SK-N-SH (cell line): Measurements from ENCODE around the gene ARHGAP6. TPM values are rescaled to one million over a fixed set of nuclear protein-coding genes. Genes with fewer than 3 reads are reported as not detected.

Experiments
- CTCF ChIA-PET: fragments of 300-600, 350-600 bp; formaldehyde crosslinking; extraction: SDS; loops from one replicate; lab custom pipeline; 2021; lab: Yijun Ruan, JAX
- POLR2A ChIA-PET: fragments of 350-600 bp; sonication (Branson Sonifier 250); formaldehyde crosslinking; extraction: SDS; loops from one replicate; lab custom pipeline; 2020; ENCODE audit warnings: antibody characterized with exemption, inconsistent platforms; lab: Yijun Ruan, JAX
- DNase-seq: peaks from one replicate; pipeline ENCODE4 v3.0.0; 2012
- H2AFZ ChIP-seq: fragments of 200-600 bp; sonication (generic); 2 replicates; pipeline ENCODE4 v1.8.1; 2016; ENCODE audit warnings: antibody characterized with exemption, mild to moderate bottlenecking, low read depth
- H3F3A ChIP-seq: fragments of 200-600 bp; sonication (generic); replicated peaks from 2 replicates; pipeline ENCODE3; 2016; ENCODE audit warnings: antibody characterized with exemption, mild to moderate bottlenecking; ENCODE audit not compliant: insufficient read depth
- H3K27ac ChIP-seq, 2 experiments: fragments of 200-500 bp in 1 of 2; fragments of 200-600 bp in 1 of 2; sonication (Bioruptor generic) in 1 of 2; sonication (generic), shearing (Covaris generic) in 1 of 2; 2 replicates each; pipeline versions ENCODE4 v1.5.1 to v1.6.1; 2014 to 2016; ENCODE audit warnings: low read depth in 2 of 2, inconsistent platforms in 1 of 2, low read length in 1 of 2, mild to moderate bottlenecking in 1 of 2, mixed read lengths in 1 of 2
- H3K27me3 ChIP-seq: fragments of 200-600 bp; sonication (generic), shearing (Covaris generic); 2 replicates; pipeline ENCODE4 v1.6.1; 2016; ENCODE audit warnings: mixed run types; ENCODE audit not compliant: insufficient read depth
- H3K36me3 ChIP-seq, 2 experiments: fragments of 200-500 bp in 1 of 2; fragments of 200-600 bp in 1 of 2; sonication (Bioruptor generic) in 1 of 2; sonication (generic) in 1 of 2; replicated peaks in 1 of 2; 2 replicates each; pipeline versions ENCODE3 to v1.5.1; 2014 to 2016; ENCODE audit warnings: low read length in 1 of 2, mild to moderate bottlenecking in 1 of 2; ENCODE audit not compliant: insufficient read depth in 2 of 2, control insufficient read depth in 1 of 2
- H3K4me1 ChIP-seq, 2 experiments: fragments of 200-500 bp in 1 of 2; fragments of 200-600 bp in 1 of 2; sonication (Bioruptor generic) in 1 of 2; sonication (generic), shearing (Covaris generic) in 1 of 2; 2 replicates each; pipeline versions ENCODE4 v1.5.1 to v1.6.1; 2014 to 2016; ENCODE audit warnings: low read depth in 1 of 2, low read length in 1 of 2, mixed run types in 1 of 2; ENCODE audit not compliant: insufficient read depth in 2 of 2, control insufficient read depth in 1 of 2
- H3K4me2 ChIP-seq: fragments of 200-600 bp; sonication (generic), shearing (Covaris generic); 2 replicates; pipeline ENCODE4 v1.6.1; 2017; ENCODE audit warnings: mixed run types
- H3K4me3 ChIP-seq, 2 experiments: fragments of 200-500 bp in 1 of 2; fragments of 200-600 bp in 1 of 2; sonication (Bioruptor generic) in 1 of 2; sonication (generic), shearing (Covaris generic) in 1 of 2; 2 replicates each; pipeline versions ENCODE4 v1.5.1 to v1.8.1; 2014 to 2016; ENCODE audit warnings: low read depth in 2 of 2, inconsistent platforms in 1 of 2, low read length in 1 of 2, mild to moderate bottlenecking in 1 of 2, mixed read lengths in 1 of 2, moderate library complexity in 1 of 2
- H3K79me2 ChIP-seq: fragments of 200-600 bp; sonication (generic); 2 replicates; pipeline ENCODE4 v1.8.1; 2017; ENCODE audit warnings: mild to moderate bottlenecking; ENCODE audit not compliant: insufficient read depth
- H3K9ac ChIP-seq: fragments of 200-600 bp; sonication (generic); 2 replicates; pipeline ENCODE4 v1.6.1; 2017; ENCODE audit warnings: mixed run types
- H3K9me2 ChIP-seq: fragments of 200-600 bp; sonication (generic); 2 replicates; pipeline ENCODE4 v1.6.1; 2017; ENCODE audit warnings: mixed run types
- H3K9me3 ChIP-seq: fragments of 200-600 bp; sonication (generic); 2 replicates; pipeline ENCODE4 v1.6.1; 2017; ENCODE audit warnings: mixed run types, mild to moderate bottlenecking, moderate library complexity
- H4K20me1 ChIP-seq: fragments of 200-600 bp; sonication (generic); 2 replicates; pipeline ENCODE4 v1.6.1; 2017; ENCODE audit warnings: mild to moderate bottlenecking, mixed run types; ENCODE audit not compliant: insufficient read depth
- CHD2 ChIP-seq: fragments of 150-350 bp; IDR thresholded peaks from 2 replicates; pipeline ENCODE4 v1.6.1; 2018; ENCODE audit warnings: low read length; ENCODE audit not compliant: partially characterized antibody
- CTCF ChIP-seq: fragments of 200-600 bp; sonication (generic); IDR thresholded peaks from 2 replicates; pipeline ENCODE4 v1.6.1; 2017; ENCODE audit warnings: antibody characterized with exemption, mild to moderate bottlenecking, moderate library complexity
- ELF1 ChIP-seq: IDR thresholded peaks from 2 replicates; pipeline ENCODE4 v1.4.0; 2012
- EP300 ChIP-seq, 2 experiments: IDR thresholded peaks; 2 replicates each; pipeline versions ENCODE4 v1.4.0 to v1.6.1; 2012; ENCODE audit warnings: borderline replicate concordance in 1 of 2, low read depth in 1 of 2, low read length in 1 of 2
- EZH2phosphoT487 ChIP-seq: fragments of 200-600 bp; sonication (generic); IDR thresholded peaks from 2 replicates; pipeline ENCODE4 v1.6.1; 2017; ENCODE audit warnings: low read depth, mixed run types, mild to moderate bottlenecking, antibody characterized with exemption, moderate library complexity, borderline replicate concordance
- FOSL2 ChIP-seq: IDR thresholded peaks from 2 replicates; pipeline ENCODE4 v1.4.0; 2012; ENCODE audit warnings: low read depth, mild to moderate bottlenecking, moderate library complexity, borderline replicate concordance
- FOXJ3 ChIP-seq: sonication (generic); formaldehyde crosslinking; IDR thresholded peaks from 2 replicates; pipeline ENCODE4 v1.5.1; 2020; ENCODE audit warnings: mild to moderate bottlenecking, missing genetic modification reagents
- FOXM1 ChIP-seq: IDR thresholded peaks from 2 replicates; pipeline ENCODE4 v1.4.0; 2012; ENCODE audit warnings: low read depth, mild to moderate bottlenecking
- GABPA ChIP-seq: IDR thresholded peaks from 2 replicates; pipeline ENCODE4 v1.4.0; 2012; ENCODE audit warnings: low read depth, mild to moderate bottlenecking
- GATA2 ChIP-seq: sonication (generic); formaldehyde crosslinking; IDR thresholded peaks from 2 replicates; pipeline ENCODE4 v1.5.0; 2020; ENCODE audit warnings: mild to moderate bottlenecking, missing genetic modification reagents
- IRF3 ChIP-seq: fragments of 150-350 bp; IDR thresholded peaks from 2 replicates; pipeline ENCODE4 v1.6.1; 2016; ENCODE audit warnings: mild to moderate bottlenecking, low read depth, low read length
- PBX3 ChIP-seq: IDR thresholded peaks from 2 replicates; pipeline ENCODE4; 2012
- RAD21 ChIP-seq: IDR thresholded peaks from 2 replicates; pipeline ENCODE4 v1.6.1; 2012; ENCODE audit warnings: mild to moderate bottlenecking, low read length
- RFX5 ChIP-seq: IDR thresholded peaks from 2 replicates; pipeline ENCODE4 v1.6.1; 2012; ENCODE audit warnings: mild to moderate bottlenecking, improper control_type of control experiment, low read length
- SIN3A ChIP-seq: IDR thresholded peaks from 2 replicates; pipeline ENCODE4 v1.6.1; 2012; ENCODE audit warnings: low read depth, mild to moderate bottlenecking, low read length, moderate library complexity, borderline replicate concordance
- SMC3 ChIP-seq: IDR thresholded peaks from 2 replicates; pipeline ENCODE4 v1.6.1; 2012; ENCODE audit warnings: low read depth, low read length, improper control_type of control experiment
- TEAD4 ChIP-seq: IDR thresholded peaks from 2 replicates; pipeline ENCODE4 v1.4.0; 2012; ENCODE audit warnings: mild to moderate bottlenecking, borderline replicate concordance; ENCODE audit not compliant: insufficient read depth
- USF2 ChIP-seq: fragments of 150-350 bp; IDR thresholded peaks from 2 replicates; pipeline ENCODE4 v1.6.1; 2017; ENCODE audit warnings: antibody characterized with exemption, low read length, low read depth, borderline replicate concordance
- YY1 ChIP-seq: IDR thresholded peaks from 2 replicates; pipeline ENCODE4 v1.4.0; 2012; ENCODE audit warnings: low read depth, mild to moderate bottlenecking
- WGBS: methylation state at CpG from one replicate; pipeline ENCODE4 v1.1.6; 2017; ENCODE audit warnings: low lambda C conversion rate; 5-methylcytosine and 5-hydroxymethylcytosine counted together
- polyA plus RNA-seq, 3 experiments: library from polyadenylated mRNA; depleted of rRNA; stranded (reverse); fragments of >200 nt; gene quantifications; 2 replicates each; pipeline ENCODE4 v1.2.3, GENCODE V29; 2012
- TF ChIP-seq, protein P1 (sequence below): IDR thresholded peaks from 2 replicates; pipeline ENCODE4 v1.4.0; 2012; ENCODE audit warnings: low read depth, borderline replicate concordance

ARHGAP6 gene
- polyA plus RNA-seq, 1 of the 3 experiments (the other 2 are of a cell fraction) = 0.16 TPM

GRCh38 chrX:11648705-11649519 is 16.8 kb downstream of the ARHGAP6 start:
- Histone ChIP-seq H3K4me3 (no peak overlapping the region), H3K27me3 (no peaks in the 10 kb centered on the region), H3K9me2 (no peaks in the 10 kb centered on the region), H4K20me1 (no peaks in the 10 kb centered on the region), H2AFZ (no peak overlapping the region), H3K79me2 (no peaks in the 10 kb centered on the region), H3F3A (no peaks in the 10 kb centered on the region), H3K36me3 (no peaks in the 10 kb centered on the region), H3K9me3 (no peaks in the 10 kb centered on the region), H3K4me1 (no peaks in the 10 kb centered on the region), H3K27ac (no peak overlapping the region), H3K4me2 (no peak overlapping the region), H3K9ac (no peak overlapping the region)
- DNase-seq = no peak
- ChIA-PET CTCF (no interaction called here), POLR2A (no interaction called here)
- 5% methylated on average over 5 of the region's 5 CpGs for WGBS
- no peak for TF ChIP-seq RFX5
- TF ChIP-seq YY1 = no peak
- TF ChIP-seq EP300 (IDR thresholded peaks at IDR 0.05; ENCODE audit: borderline replicate concordance in 1 of 2, low read depth in 1 of 2, low read length in 1 of 2) = no peak
- TF ChIP-seq GATA2 (CRISPR knock-in tag) = no peak
- no peak for TF ChIP-seq SIN3A
- no peak for TF ChIP-seq RAD21
- TF ChIP-seq FOXM1 = no peak
- TF ChIP-seq TEAD4 = no peak
- no peak for TF ChIP-seq PBX3
- no peak for TF ChIP-seq EZH2phosphoT487
- TF ChIP-seq USF2 = no peak
- TF ChIP-seq, protein P1, sequence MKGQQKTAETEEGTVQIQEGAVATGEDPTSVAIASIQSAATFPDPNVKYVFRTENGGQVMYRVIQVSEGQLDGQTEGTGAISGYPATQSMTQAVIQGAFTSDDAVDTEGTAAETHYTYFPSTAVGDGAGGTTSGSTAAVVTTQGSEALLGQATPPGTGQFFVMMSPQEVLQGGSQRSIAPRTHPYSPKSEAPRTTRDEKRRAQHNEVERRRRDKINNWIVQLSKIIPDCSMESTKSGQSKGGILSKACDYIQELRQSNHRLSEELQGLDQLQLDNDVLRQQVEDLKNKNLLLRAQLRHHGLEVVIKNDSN = no peak
- TF ChIP-seq GABPA = no peak
- TF ChIP-seq IRF3 = no peak
- no peak for TF ChIP-seq SMC3
- no peak for TF ChIP-seq CTCF
- TF ChIP-seq ELF1 = no peak
- no peak for TF ChIP-seq CHD2
- no peak for TF ChIP-seq FOXJ3
- TF ChIP-seq FOSL2 = no peak
